OCI-LY1 (cell line): Measurements from ENCODE around the gene ROCK2.
"Not testable (repeated sequence)": the region's sequence is repeated elsewhere in the genome, so short reads cannot be mapped to it uniquely, and the experiment has no call there.

ENCODE experiments used
- H2AFZ ChIP-seq: fragments of 200-600 bp; sonication (generic), shearing (Covaris generic); 2 replicates; pipeline ENCODE4 v1.6.0; 2014; ENCODE audit warnings: antibody characterized with exemption, mild to moderate bottlenecking, low read length
- H3F3A ChIP-seq: fragments of 200-600 bp; sonication (generic), shearing (Covaris generic); 2 replicates; pipeline ENCODE4 v1.6.0; 2014; ENCODE audit warnings: mild to moderate bottlenecking, antibody characterized with exemption, low read length, moderate library complexity; ENCODE audit not compliant: insufficient read depth
- H3K27ac ChIP-seq: fragments of 200-600 bp; sonication (generic); 2 replicates; pipeline ENCODE4 v1.5.1; 2014; ENCODE audit warnings: low read length, mixed run types, mild to moderate bottlenecking, low read depth; ENCODE audit not compliant: poor library complexity, severe bottlenecking
- H3K27me3 ChIP-seq: fragments of 200-600 bp; sonication (generic); 2 replicates; pipeline ENCODE4 v1.6.0; 2014; ENCODE audit warnings: antibody characterized with exemption, mild to moderate bottlenecking, low read length, moderate library complexity; ENCODE audit not compliant: insufficient read depth
- H3K36me3 ChIP-seq: fragments of 200-600 bp; sonication (generic); 2 replicates; pipeline ENCODE4 v1.6.1; 2014; ENCODE audit warnings: mild to moderate bottlenecking, antibody characterized with exemption, low read length, moderate library complexity, mixed read lengths; ENCODE audit not compliant: insufficient read depth
- H3K4me1 ChIP-seq: fragments of 200-600 bp; sonication (generic); 2 replicates; pipeline ENCODE4 v1.5.1; 2014; ENCODE audit warnings: mild to moderate bottlenecking, low read length, moderate library complexity; ENCODE audit not compliant: insufficient read depth, severe bottlenecking
- H3K4me2 ChIP-seq: fragments of 200-600 bp; sonication (generic), shearing (Covaris generic); 2 replicates; pipeline ENCODE4 v1.6.1; 2014; ENCODE audit warnings: low read length
- H3K4me3 ChIP-seq: fragments of 200-600 bp; sonication (generic); 2 replicates; pipeline ENCODE4 v1.5.1; 2014; ENCODE audit warnings: low read length, low read depth, mild to moderate bottlenecking, mixed read lengths; ENCODE audit not compliant: poor library complexity, severe bottlenecking
- H3K79me2 ChIP-seq: fragments of 200-600 bp; shearing (Covaris generic); 2 replicates; pipeline ENCODE4 v1.6.1; 2016; ENCODE audit warnings: mixed run types, low read length, mixed read lengths; ENCODE audit not compliant: insufficient read depth
- H3K9ac ChIP-seq: fragments of 200-600 bp; sonication (generic), shearing (Covaris generic); 2 replicates; pipeline ENCODE4 v1.6.1; 2014; ENCODE audit warnings: mild to moderate bottlenecking, low read length, mixed read lengths
- H3K9me2 ChIP-seq: fragments of 200-600 bp; sonication (generic), shearing (Covaris generic); 2 replicates; pipeline ENCODE4 v1.6.1; 2014; ENCODE audit warnings: low read depth, mild to moderate bottlenecking, low read length, mixed read lengths
- H3K9me3 ChIP-seq: fragments of 200-600 bp; shearing (Covaris generic); 2 replicates; pipeline ENCODE4 v1.6.1; 2014; ENCODE audit warnings: low read length, mixed read lengths
- H4K20me1 ChIP-seq: fragments of 200-600 bp; sonication (generic), shearing (Covaris generic); 2 replicates; pipeline ENCODE4 v1.6.0; 2016; ENCODE audit warnings: mild to moderate bottlenecking, low read length; ENCODE audit not compliant: insufficient read depth
- CTCF ChIP-seq: fragments of 200-600 bp; sonication (generic), shearing (Covaris generic); IDR thresholded peaks from 2 replicates; pipeline ENCODE4 v1.5.1; 2017; ENCODE audit warnings: mild to moderate bottlenecking, antibody characterized with exemption, low read length, moderate library complexity, mixed read lengths
- EZH2 ChIP-seq: fragments of 200-600 bp; sonication (generic), shearing (Covaris generic); IDR thresholded peaks from 2 replicates; pipeline ENCODE4 v1.8.0; 2017; ENCODE audit warnings: borderline replicate concordance, mixed run types, mild to moderate bottlenecking, antibody characterized with exemption, low read length, moderate library complexity, mixed read lengths

Gene ROCK2

GRCh38 chr2:11329776-11330175 is 14.7 kb downstream of the ROCK2 start:
- no peak overlapping the region for H3K4me3 ChIP-seq
- TF ChIP-seq CTCF (no peak), EZH2 (no peak)
- H3K9me2 ChIP-seq = no peaks in the 10 kb centered on the region
- H4K20me1 ChIP-seq = no peaks in the 10 kb centered on the region
- H3K4me1 ChIP-seq = no peaks in the 10 kb centered on the region
- H3K9ac ChIP-seq = no peak overlapping the region
- no peaks in the 10 kb centered on the region for H3K36me3 ChIP-seq
- peaks cover 8% of the 10 kb centered on the region for H3K79me2 ChIP-seq
- H3K4me2 ChIP-seq = no peak overlapping the region
- no peaks in the 10 kb centered on the region for H3F3A ChIP-seq
- H2AFZ ChIP-seq = no peak overlapping the region
- no peaks in the 10 kb centered on the region for H3K27me3 ChIP-seq
- H3K9me3 ChIP-seq = peaks cover 4% of the 10 kb centered on the region; the same call in 1 of the 2 replicates
- H3K27ac ChIP-seq = no peak overlapping the region

- not testable (repeated sequence) for H3F3A ChIP-seq, H3K4me1 ChIP-seq, H3K4me2 ChIP-seq, H4K20me1 ChIP-seq, H3K27me3 ChIP-seq, H3K4me3 ChIP-seq, H3K9me3 ChIP-seq, H3K9me2 ChIP-seq, H3K9ac ChIP-seq, H2AFZ ChIP-seq, H3K27ac ChIP-seq, H3K79me2 ChIP-seq, H3K36me3 ChIP-seq
These were observed 15.9 kb downstream of the ROCK2 start for GRCh38 chr2:11328522-11328921.

- no peak overlapping the region for H3K4me2 ChIP-seq
- H3K4me1 ChIP-seq = no peaks in the 10 kb centered on the region
- H3K4me3 ChIP-seq = no peak overlapping the region
- H3F3A ChIP-seq = no peaks in the 10 kb centered on the region
- H3K9me2 ChIP-seq = no peaks in the 10 kb centered on the region
- peaks cover 5% of the 10 kb centered on the region; the same call in 1 of the 2 replicates for H3K79me2 ChIP-seq
- no peak overlapping the region for H2AFZ ChIP-seq
- no peaks in the 10 kb centered on the region for H4K20me1 ChIP-seq
- no peaks in the 10 kb centered on the region for H3K36me3 ChIP-seq
- H3K27ac ChIP-seq = no peak overlapping the region
- peaks cover 4% of the 10 kb centered on the region; the same call in 1 of the 2 replicates for H3K9me3 ChIP-seq
- TF ChIP-seq CTCF (no peak), EZH2 (no peak)
- H3K9ac ChIP-seq = no peak overlapping the region
- H3K27me3 ChIP-seq = no peaks in the 10 kb centered on the region
These were observed 16.6 kb downstream of the ROCK2 start for GRCh38 chr2:11327871-11328270.

GRCh38 chr2:11326677-11327211 is 17.7 kb downstream of the ROCK2 start:
- Histone ChIP-seq H3K27ac (no peak overlapping the region), H3K9ac (no peak overlapping the region)

More at GRCh38 chr2:11326677-11327211, 17.7 kb downstream of the ROCK2 start:
- Histone ChIP-seq H3K4me1 (no peaks in the 10 kb centered on the region), H3F3A (no peaks in the 10 kb centered on the region), H3K9me2 (no peaks in the 10 kb centered on the region), H3K36me3 (no peaks in the 10 kb centered on the region), H3K4me2 (no peak overlapping the region), H3K4me3 (no peak overlapping the region), H3K27me3 (no peaks in the 10 kb centered on the region), H2AFZ (no peak overlapping the region), H3K9me3 (no peaks in the 10 kb centered on the region), H4K20me1 (no peaks in the 10 kb centered on the region), H3K79me2 (peaks cover 5% of the 10 kb centered on the region; the same call in 1 of the 2 replicates)
- TF ChIP-seq CTCF (no peak), EZH2 (no peak)
